LHCN-M2 (cell line): ENCODE measurements around the gene APBB2. TPM values are rescaled to one million over a fixed set of nuclear protein-coding genes. Genes with fewer than 3 reads are reported as not detected.
A peak's percentile ranks its signal among the peaks of the same experiment; 100 is the strongest.

Experiments
- DNase-seq: peaks from one replicate; pipeline ENCODE4 v3.0.0-alpha.2; 2012; ENCODE audit warnings: low read depth
- total RNA-seq: library from RNA; depleted of rRNA; stranded (reverse); fragments of >200 nt; gene quantifications from 2 replicates; pipeline ENCODE4 v1.2.3, GENCODE V29; 2014; rRNA removed

APBB2 gene
- total RNA-seq, 1 experiment from 2014 or later: 109 TPM

- DNase-seq: peak; percentile 57
Observed at GRCh38 chr4:40763228-40763716, 451.1 kb downstream of the APBB2 start.

Other genes with a start within 250 kb of the APBB2 start
- 222 and 281 TPM in 2 replicates for gene UCHL1, start 42.4 kb upstream of the APBB2 start, total RNA-seq